H9 (cell line): ENCODE data around the gene KCNE4. TPM values are rescaled to one million over a fixed set of nuclear protein-coding genes. Genes with fewer than 3 reads are reported as not detected.

Experiments
- DNase-seq: peaks from one replicate; pipeline ENCODE4 v3.0.0-alpha.2; 2017
- H2AFZ ChIP-seq: one replicate; pipeline ENCODE4 v1.6.1; 2013; ENCODE audit warnings: mild to moderate bottlenecking, low read length, control low read depth, moderate library complexity
- H2AK5ac ChIP-seq: 2 replicates; pipeline ENCODE4 v1.6.1; 2013; ENCODE audit warnings: low read length, control low read depth, mixed read lengths; ENCODE audit not compliant: insufficient read length
- H2BK120ac ChIP-seq: one replicate; pipeline ENCODE4 v1.6.1; 2013; ENCODE audit warnings: low read depth, mild to moderate bottlenecking, low read length, control low read depth, inconsistent platforms; ENCODE audit not compliant: poor library complexity, severe bottlenecking
- H2BK12ac ChIP-seq: 2 replicates; pipeline ENCODE4 v1.6.1; 2013; ENCODE audit warnings: low read length, control low read depth, mixed read lengths, low read depth; ENCODE audit not compliant: insufficient read length
- H2BK15ac ChIP-seq: 2 replicates; pipeline ENCODE4 v1.6.1; 2013; ENCODE audit warnings: low read depth, low read length, control low read depth
- H2BK20ac ChIP-seq: one replicate; pipeline ENCODE4 v1.6.1; 2013; ENCODE audit warnings: low read depth, mild to moderate bottlenecking, low read length, control low read depth, inconsistent platforms; ENCODE audit not compliant: poor library complexity, severe bottlenecking
- H2BK5ac ChIP-seq: 2 replicates; pipeline ENCODE4 v1.6.1; 2013; ENCODE audit warnings: low read length, control low read depth, mixed read lengths; ENCODE audit not compliant: insufficient read length
- H3K14ac ChIP-seq: 2 replicates; pipeline ENCODE4 v1.6.1; 2013; ENCODE audit warnings: low read length, control low read depth; ENCODE audit not compliant: insufficient read depth
- H3K18ac ChIP-seq: 2 replicates; pipeline ENCODE4 v1.6.1; 2013; ENCODE audit warnings: low read depth, mild to moderate bottlenecking, mixed read lengths, low read length, control low read depth; ENCODE audit not compliant: insufficient read length
- H3K23ac ChIP-seq: 2 replicates; pipeline ENCODE4 v1.6.1; 2013; ENCODE audit warnings: low read length, control low read depth, mixed read lengths, low read depth; ENCODE audit not compliant: insufficient read length
- H3K23me2 ChIP-seq: 2 replicates; pipeline ENCODE4 v1.6.1; 2013; ENCODE audit warnings: low read depth, mild to moderate bottlenecking, mixed read lengths, low read length, control low read depth; ENCODE audit not compliant: insufficient read length, poor library complexity, severe bottlenecking
- H3K27ac ChIP-seq: 2 replicates; pipeline ENCODE4 v1.5.1; 2013; ENCODE audit warnings: low read length, control low read depth, mixed read lengths, low read depth; ENCODE audit not compliant: insufficient read length
- H3K27me3 ChIP-seq: 2 replicates; pipeline ENCODE4 v1.6.1; 2013; ENCODE audit warnings: low read length, control low read depth, inconsistent platforms; ENCODE audit not compliant: insufficient read depth
- H3K4ac ChIP-seq: 2 replicates; pipeline ENCODE4 v1.6.1; 2013; ENCODE audit warnings: low read depth, mild to moderate bottlenecking, control low read depth, inconsistent platforms, low read length, moderate library complexity
- H3K4me1 ChIP-seq: 2 replicates; pipeline ENCODE4 v1.6.1; 2013; ENCODE audit warnings: low read length, control low read depth, inconsistent platforms; ENCODE audit not compliant: insufficient read depth
- H3K4me2 ChIP-seq: 2 replicates; pipeline ENCODE4 v1.6.1; 2013; ENCODE audit warnings: low read length, control low read depth, mixed read lengths; ENCODE audit not compliant: insufficient read length, insufficient read depth
- H3K56ac ChIP-seq: 2 replicates; pipeline ENCODE4 v1.6.1; 2013; ENCODE audit warnings: low read depth, mild to moderate bottlenecking, mixed read lengths, low read length, control low read depth; ENCODE audit not compliant: insufficient read length
- H3K79me1 ChIP-seq: 2 replicates; pipeline ENCODE4 v1.6.1; 2013; ENCODE audit warnings: low read depth, mild to moderate bottlenecking, moderate library complexity, low read length, control low read depth, inconsistent platforms; ENCODE audit not compliant: insufficient read depth, poor library complexity, severe bottlenecking
- H3K79me2 ChIP-seq: 2 replicates; pipeline ENCODE4 v1.6.1; 2013; ENCODE audit warnings: low read length, control low read depth, inconsistent platforms; ENCODE audit not compliant: insufficient read depth
- H3K9ac ChIP-seq: 2 replicates; pipeline ENCODE4 v1.6.1; 2013; ENCODE audit warnings: low read length, control low read depth, mixed read lengths; ENCODE audit not compliant: insufficient read length; ENCODE audit errors: extremely low read depth
- H3K9me3 ChIP-seq: one replicate; pipeline ENCODE4 v1.6.1; 2013; ENCODE audit warnings: low read depth, low read length, inconsistent platforms; ENCODE audit not compliant: control insufficient read depth
- H3T11ph ChIP-seq: one replicate; pipeline ENCODE4 v1.6.1; 2013; ENCODE audit warnings: mild to moderate bottlenecking, low read length, control low read depth, inconsistent platforms
- H4K20me1 ChIP-seq: one replicate; pipeline ENCODE4 v1.6.1; 2013; ENCODE audit not compliant: control insufficient read depth, insufficient read length, insufficient read depth
- H4K5ac ChIP-seq: 2 replicates; pipeline ENCODE4 v1.6.1; 2013; ENCODE audit warnings: low read depth, mild to moderate bottlenecking, mixed read lengths, low read length, control low read depth; ENCODE audit not compliant: insufficient read length
- H4K8ac ChIP-seq: replicated peaks from 2 replicates; pipeline ENCODE4 v1.6.1; 2013; ENCODE audit warnings: low read length, control low read depth, mixed read lengths, low read depth; ENCODE audit not compliant: insufficient read length
- H4K91ac ChIP-seq: 2 replicates; pipeline ENCODE4 v1.6.1; 2013; ENCODE audit warnings: low read depth, mild to moderate bottlenecking, moderate library complexity, mixed read lengths, low read length, control low read depth; ENCODE audit not compliant: insufficient read length
- H3K27ac Mint-ChIP-seq, 3 experiments: 2 replicates in 2 of 3; 3 replicates in 1 of 3; pipeline ENCODE4 v1.8.0; 2020 to 2021; ENCODE audit warnings: mixed read lengths in 3 of 3, mild to moderate bottlenecking in 1 of 3, moderate library complexity in 1 of 3
- H3K27me3 Mint-ChIP-seq: 2 replicates; pipeline ENCODE4 v1.8.0; 2021; ENCODE audit warnings: low read depth, mild to moderate bottlenecking, moderate library complexity, mixed read lengths
- H3K36me3 Mint-ChIP-seq, 3 experiments: 2 replicates in 2 of 3; 3 replicates in 1 of 3; pipeline ENCODE4 v1.8.0; 2020 to 2021; ENCODE audit warnings: low read depth in 3 of 3, mixed read lengths in 3 of 3; ENCODE audit not compliant: insufficient read depth in 1 of 3
- H3K4me1 Mint-ChIP-seq, 2 experiments: 2 replicates each; pipeline ENCODE4 v1.8.0; 2020; ENCODE audit warnings: mixed read lengths in 2 of 2
- H3K4me3 Mint-ChIP-seq, 2 experiments: 2 replicates in 1 of 2; 3 replicates in 1 of 2; pipeline ENCODE4 v1.8.0; 2020 to 2021; ENCODE audit warnings: mild to moderate bottlenecking in 2 of 2, mixed read lengths in 2 of 2, moderate library complexity in 1 of 2
- H3K9me3 Mint-ChIP-seq, 2 experiments: 2 replicates in 1 of 2; 3 replicates in 1 of 2; pipeline ENCODE4 v1.8.0; 2020; ENCODE audit warnings: mild to moderate bottlenecking in 2 of 2, mixed read lengths in 2 of 2, moderate library complexity in 1 of 2
- CTCF ChIP-seq: fragments of 200-600 bp; sonication (generic); conservative IDR thresholded peaks from 3 replicates; pipeline ENCODE4 v1.8.0; 2021; ENCODE audit warnings: antibody characterized with exemption, mild to moderate bottlenecking
- WGBS: extraction: QIAGEN DNeasy Blood & Tissue Kit; methylation state at CpG from one replicate; pipeline ENCODE4 v1.1.7; 2013; ENCODE audit warnings: missing lambda C conversion rate, low lambda C conversion rate, mixed read lengths; ENCODE audit not compliant: insufficient read length; ENCODE audit errors: extremely low coverage; 5-methylcytosine and 5-hydroxymethylcytosine counted together
- total RNA-seq: library from RNA; stranded (reverse); gene quantifications from 2 replicates; pipeline ENCODE4 v1.2.1, GENCODE V29; 2021

KCNE4 gene
- total RNA-seq, 1 experiment from 2014 or later = 0.24 TPM

GRCh38 chr2:223032187-223033142, 19.5 kb upstream of the KCNE4 start:
- Histone ChIP-seq H3K4ac (no peak overlapping the region), H4K91ac (no peak overlapping the region), H2BK5ac (no peak overlapping the region), H3T11ph (no peak overlapping the region), H3K4me2 (no peak overlapping the region), H3K4me1 (peaks cover 9% of the 10 kb centered on the region), H3K23ac (no peak overlapping the region), H3K79me1 (no peaks in the 10 kb centered on the region), H2BK12ac (no peak overlapping the region), H4K5ac (no peak overlapping the region), H3K18ac (no peak overlapping the region), H2BK120ac (no peak overlapping the region), H3K56ac (no peak overlapping the region), H4K20me1 (no peaks in the 10 kb centered on the region), H2BK20ac (no peak overlapping the region), H3K23me2 (no peaks in the 10 kb centered on the region), H3K14ac (no peak overlapping the region), H3K9ac (no peak overlapping the region), H3K27me3 (no peaks in the 10 kb centered on the region), H3K79me2 (no peaks in the 10 kb centered on the region), H2BK15ac (no peak overlapping the region), H3K9me3 (peaks cover 15% of the 10 kb centered on the region), H2AFZ (no peak overlapping the region), H4K8ac (no peak overlapping the region), H2AK5ac (no peak overlapping the region), H3K27ac (no peak overlapping the region)
- no peak for DNase-seq
- no peaks in the 10 kb centered on the region for H3K27me3 Mint-ChIP-seq
- H3K4me3 Mint-ChIP-seq = no peak overlapping the region
- WGBS = no CpG with 5 or more reads among the region's 8 CpGs
- H3K27ac Mint-ChIP-seq = no peak overlapping the region; a peak in 1 of 7 replicates
- H3K36me3 Mint-ChIP-seq = peaks cover 23 to 60% (median 40%) of the 10 kb centered on the region in 3 experiments
- TF ChIP-seq CTCF = no peak
- H3K4me1 Mint-ChIP-seq = peaks cover 28 to 34% of the 10 kb centered on the region in 2 experiments
- H3K9me3 Mint-ChIP-seq = peaks cover 44 to 52% of the 10 kb centered on the region in 2 experiments
